A549 (cell line): Measurements from ENCODE around the gene SBF1. TPM values are rescaled to one million over a fixed set of nuclear protein-coding genes. Genes with fewer than 3 reads are reported as not detected.

ENCODE experiments used
- ATAC-seq, 2 experiments: fragments of 200-7000 bp in 1 of 2; fragments of >200 bp in 1 of 2; cut with Nextera tagmentation in 1 of 2; cut with Tn5 transposase in 1 of 2; 3 replicates each; pipeline versions ENCODE4 v1.8.0 to v1.9.1; 2018 to 2020; ENCODE audit warnings: mild to moderate bottlenecking in 1 of 2, moderate library complexity in 1 of 2
- CTCF ChIA-PET: fragments of 300-600 bp; sonication (Branson Sonifier 250); formaldehyde crosslinking; extraction: SDS; loops from one replicate; lab custom pipeline; 2021; ENCODE audit warnings: antibody characterized with exemption, inconsistent platforms; lab: Yijun Ruan, JAX
- POLR2A ChIA-PET: fragments of 350-600 bp; formaldehyde crosslinking; extraction: SDS; loops from one replicate; lab custom pipeline; 2021; ENCODE audit warnings: antibody characterized with exemption, inconsistent platforms; lab: Yijun Ruan, JAX
- DNase-seq, 2 experiments: peaks; one replicate each; pipeline versions ENCODE4 v3.0.0 to v3.0.0-alpha.2; 2011 to 2016; ENCODE audit warnings: low read depth in 1 of 2, low spot score in 1 of 2
- FAIRE-seq: peaks from 2 replicates; lab custom pipeline; 2011; peaks lifted over from hg19 to GRCh38; lab: Jason Lieb, UNC
- H3K27ac ChIP-seq, 2 experiments: fragments of >200 bp; sonication (Bioruptor Twin); formaldehyde crosslinking; 3 replicates each; pipeline ENCODE4 v1.5.1; 2016 to 2017
- H3K4me1 ChIP-seq: fragments of >200 bp; sonication (Bioruptor Twin); formaldehyde crosslinking; 3 replicates; pipeline ENCODE4 v1.6.1; 2016
- H3K4me2 ChIP-seq: fragments of >200 bp; sonication (Bioruptor Twin); formaldehyde crosslinking; 3 replicates; pipeline ENCODE4 v1.6.1; 2016
- H3K4me3 ChIP-seq: fragments of >200 bp; sonication (Bioruptor Twin); formaldehyde crosslinking; 3 replicates; pipeline ENCODE4 v1.5.1; 2016
- H3K9me3 ChIP-seq: fragments of >200 bp; sonication (Bioruptor Twin); formaldehyde crosslinking; 3 replicates; pipeline ENCODE4 v1.6.1; 2016
- CBX2 ChIP-seq: fragments of 200-600 bp; sonication (generic); IDR thresholded peaks from 2 replicates; pipeline ENCODE4 v1.6.1; 2016; ENCODE audit warnings: low read depth, mild to moderate bottlenecking, borderline replicate concordance
- CEBPB ChIP-seq, 2 experiments: fragments of >200 bp in 1 of 2; sonication (Bioruptor Twin) in 1 of 2; formaldehyde crosslinking in 1 of 2; IDR thresholded peaks; 2 replicates each; pipeline ENCODE4 v1.6.1; 2012 to 2016
- EHF ChIP-seq: fragments of 250-450 bp; sonication (Bioruptor Pico); IDR thresholded peaks from 2 replicates; pipeline ENCODE4 v1.5.0; 2020; ENCODE audit warnings: mild to moderate bottlenecking
- EHMT2 ChIP-seq: fragments of 200-600 bp; sonication (generic); IDR thresholded peaks from 2 replicates; pipeline ENCODE4 v1.6.1; 2016; ENCODE audit warnings: antibody characterized with exemption, low read depth, mild to moderate bottlenecking, moderate library complexity
- FOSB ChIP-seq: fragments of 250-450 bp; sonication (Bioruptor Pico); IDR thresholded peaks from 2 replicates; pipeline ENCODE4 v1.5.0; 2020; ENCODE audit warnings: mild to moderate bottlenecking, moderate library complexity
- HDAC2 ChIP-seq: fragments of 200-600 bp; sonication (generic); IDR thresholded peaks from 2 replicates; pipeline ENCODE4 v1.6.1; 2016
- HOXA7 ChIP-seq: fragments of 250-450 bp; sonication (Bioruptor Pico); IDR thresholded peaks from 2 replicates; pipeline ENCODE4 v1.5.0; 2020; ENCODE audit warnings: mild to moderate bottlenecking, moderate library complexity
- HOXB13 ChIP-seq: fragments of 250-450 bp; sonication (Bioruptor Pico); IDR thresholded peaks from 2 replicates; pipeline ENCODE4 v1.5.0; 2020; ENCODE audit warnings: low read depth, mild to moderate bottlenecking, moderate library complexity
- JUN ChIP-seq, 2 experiments: fragments of >200 bp; sonication (Bioruptor Twin); formaldehyde crosslinking; IDR thresholded peaks; 2 replicates in 1 of 2; 3 replicates in 1 of 2; pipeline ENCODE4 v1.6.1; 2016 to 2017
- JUNB ChIP-seq: fragments of >200 bp; sonication (Bioruptor Twin); formaldehyde crosslinking; IDR thresholded peaks from 2 replicates; pipeline ENCODE4 v1.6.1; 2016
- KDM5A ChIP-seq: fragments of 200-600 bp; sonication (generic); IDR thresholded peaks from 2 replicates; pipeline ENCODE4 v1.6.1; 2016; ENCODE audit warnings: antibody characterized with exemption, mild to moderate bottlenecking
- MAFK ChIP-seq: fragments of 450-650 bp; IDR thresholded peaks from 2 replicates; pipeline ENCODE4 v1.6.1; 2014; ENCODE audit not compliant: partially characterized antibody
- MYC ChIP-seq: IDR thresholded peaks from 2 replicates; pipeline ENCODE4 v1.6.1; 2012; ENCODE audit warnings: mild to moderate bottlenecking, inconsistent platforms, low read length, improper control_type of control experiment, borderline replicate concordance
- NPAS2 ChIP-seq: fragments of 250-450 bp; sonication (Bioruptor Pico); IDR thresholded peaks from 2 replicates; pipeline ENCODE4 v1.8.0; 2022; ENCODE audit warnings: mild to moderate bottlenecking, moderate library complexity, borderline replicate concordance
- NR3C1 ChIP-seq: fragments of >200 bp; sonication (Bioruptor Twin); formaldehyde crosslinking; IDR thresholded peaks from 3 replicates; pipeline ENCODE4 v1.6.1; 2017
- PHF8 ChIP-seq: fragments of 200-600 bp; sonication (generic); IDR thresholded peaks from 2 replicates; pipeline ENCODE4 v1.6.1; 2016; ENCODE audit warnings: low read depth, mild to moderate bottlenecking, antibody characterized with exemption, moderate library complexity, borderline replicate concordance
- RARB ChIP-seq: fragments of 250-450 bp; sonication (Bioruptor Pico); IDR thresholded peaks from 2 replicates; pipeline ENCODE4 v1.8.0; 2021; ENCODE audit warnings: mild to moderate bottlenecking, moderate library complexity
- ZNF302 ChIP-seq: fragments of 250-450 bp; sonication (Bioruptor Pico); IDR thresholded peaks from 2 replicates; pipeline ENCODE4 v1.9.0; 2021; ENCODE audit warnings: inconsistent platforms, mild to moderate bottlenecking, moderate library complexity
- ZSCAN20 ChIP-seq: fragments of 250-450 bp; sonication (Bioruptor Pico); IDR thresholded peaks from 2 replicates; pipeline ENCODE4 v1.8.0; 2022; ENCODE audit warnings: mild to moderate bottlenecking, moderate library complexity
- WGBS: methylation state at CpG from one replicate; pipeline ENCODE4 v1.1.6; 2017; ENCODE audit errors: missing lambda C conversion rate; 5-methylcytosine and 5-hydroxymethylcytosine counted together
- polyA plus RNA-seq, 4 experiments: library from polyadenylated mRNA; depleted of rRNA in 3 of 4; stranded (reverse); fragments of >200 nt; fragmentation: RNase III in 1 of 4; extraction: RNeasy Plus Mini Kit Qiagen cat#74134 plus additional on column Dnase treatment in 1 of 4; gene quantifications; 2 replicates in 3 of 4; 3 replicates in 1 of 4; pipeline ENCODE4 v1.2.3, GENCODE V29; 2011 to 2017
- TF ChIP-seq, protein P1 (sequence below): fragments of >200 bp; sonication (Bioruptor Twin); formaldehyde crosslinking; IDR thresholded peaks from 2 replicates; pipeline ENCODE4 v1.6.1; 2016
- TF ChIP-seq, protein P2 (sequence below): fragments of 250-450 bp; sonication (Bioruptor Pico); IDR thresholded peaks from 2 replicates; pipeline ENCODE4 v1.5.0; 2020; ENCODE audit warnings: low read depth, mild to moderate bottlenecking, moderate library complexity
- TF ChIP-seq, protein P3 (sequence below): fragments of >200 bp; sonication (Bioruptor Twin); formaldehyde crosslinking; IDR thresholded peaks from 3 replicates; pipeline ENCODE4 v1.6.1; 2016

SBF1 gene
- polyA plus RNA-seq, 2 of the 4 experiments (the other 2 are of a cell fraction), result 9.6 to 23.0 TPM

DNA sequence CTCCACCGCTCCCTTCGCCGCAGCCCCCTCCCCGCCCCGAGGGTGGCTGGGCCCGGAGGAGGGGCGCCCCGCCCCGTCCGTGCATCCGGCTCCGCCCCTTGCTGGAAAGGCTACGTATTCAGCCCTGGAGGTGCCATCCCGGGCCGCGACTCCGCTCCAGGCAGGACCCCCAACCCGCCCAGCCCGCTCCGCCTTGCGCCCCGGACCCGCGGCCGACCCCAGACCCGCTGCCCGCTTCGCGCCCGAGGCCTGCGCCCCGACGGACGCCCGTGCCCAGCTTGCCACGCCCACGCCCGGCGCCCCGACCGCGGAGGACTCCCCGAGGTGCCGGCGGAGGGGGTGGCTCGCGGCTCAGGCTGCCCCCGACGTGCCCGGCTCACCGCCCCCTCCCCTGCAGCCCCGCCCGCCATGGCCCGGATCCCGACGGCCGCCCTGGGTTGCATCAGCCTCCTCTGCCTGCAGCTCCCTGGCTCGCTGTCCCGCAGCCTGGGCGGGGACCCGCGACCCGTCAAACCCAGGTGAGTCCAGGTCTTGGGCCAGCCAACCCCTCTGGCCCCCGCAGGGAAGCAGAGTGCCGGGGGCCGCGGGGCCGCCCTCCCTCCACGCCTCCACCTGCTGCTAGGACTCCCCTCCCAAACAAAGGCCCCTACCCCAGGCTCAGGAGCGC lies 6.7 kb upstream of the SBF1 start, which contains the start of gene ADM2:
Gene ADM2 (plus strand): TSS at position 104 of the 667 bp plus-strand sequence. CDS start 305 bp downstream, at position 409.
- FAIRE-seq, result no peak
- TF ChIP-seq MAFK, result no peak
- 0 out of 5 replicates have a peak, but pooled peaks of 1 of the 2 experiments have one; percentile 17 for TF ChIP-seq JUN (IDR thresholded peaks at IDR 0.05)
- DNase-seq, result peak in 1 of 2 experiments; percentile 47
- peak within 1 kb of the TSS; percentile 66 for H3K4me2 ChIP-seq
- H3K9me3 ChIP-seq, result no peaks in the 10 kb centered on the region
- ATAC-seq, result peak; percentile 41 to 53; a peak in 3 of 6 replicates
- ChIA-PET CTCF (no interaction called here), POLR2A (no interaction called here)
- peak within 1 kb of the TSS; percentile 77 to 92 for H3K27ac ChIP-seq
- WGBS, result 87% methylated on average over 3 of the region's 70 CpGs
- peak within 1 kb of the TSS; percentile 72 for H3K4me3 ChIP-seq
- H3K4me1 ChIP-seq, result peaks cover 19% of the 10 kb centered on the region; the same call in 2 of the 3 replicates

DNA sequence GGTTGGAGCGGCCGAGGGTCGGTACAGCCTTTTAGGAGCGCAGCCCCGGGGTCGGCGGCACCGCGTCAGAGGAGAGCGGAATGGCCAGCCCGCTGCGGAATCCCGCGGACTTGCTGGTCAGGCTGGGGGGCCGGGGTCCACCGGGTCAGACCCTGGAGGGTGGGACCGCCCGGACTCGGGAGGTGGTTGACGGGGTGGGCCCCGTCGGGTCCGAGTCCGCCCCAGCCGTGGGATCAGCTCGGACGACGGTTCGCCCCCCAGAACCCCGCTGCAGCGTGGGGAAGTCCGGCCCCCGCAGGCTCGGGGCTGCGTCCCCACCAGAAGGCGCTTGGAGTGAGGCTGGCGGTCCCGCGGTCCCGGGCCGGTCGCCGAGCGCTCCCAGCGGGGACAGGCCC lies 6.2 kb upstream of the SBF1 start:
- no peak for ATAC-seq
- 20% methylated on average over 11 of the region's 45 CpGs for WGBS
- CTCF ChIA-PET, result no interaction called here

DNA sequence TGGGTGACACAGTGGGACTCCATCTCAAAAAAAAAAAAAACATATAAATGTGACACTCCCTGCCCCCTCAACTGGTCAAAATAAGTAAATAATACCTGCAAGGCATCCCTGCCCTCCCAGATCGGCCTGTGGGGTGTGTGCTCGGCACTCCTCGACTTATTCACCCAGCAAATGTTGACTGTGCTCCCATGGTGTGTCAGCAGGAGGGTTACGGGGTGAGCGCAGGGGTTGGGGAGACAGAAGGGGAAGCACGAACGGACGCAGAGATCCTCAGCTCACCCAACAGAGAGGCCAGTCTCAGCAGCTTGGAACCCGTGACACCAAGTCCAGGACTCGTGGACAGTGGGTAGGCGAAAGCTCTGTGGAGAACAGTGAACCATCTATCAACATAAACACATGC lies 4.9 kb upstream of the SBF1 start:
- DNase-seq, result no peak
- POLR2A ChIA-PET, result no interaction called here
- CTCF ChIA-PET, result interaction anchor here (0.7 kb wide), 1 partner anchor 55 kb away, joined by 3 read pairs; no protein-coding TSS in a partner anchor
- ATAC-seq, result no peak
- Histone ChIP-seq H3K4me2 (no peak overlapping the region), H3K4me3 (no peak overlapping the region), H3K9me3 (no peaks in the 10 kb centered on the region), H3K27ac (no peak overlapping the region), H3K4me1 (peaks cover 12% of the 10 kb centered on the region; the same call in 2 of the 3 replicates)
- WGBS, result 68% methylated on average over 10 of the region's 11 CpGs
- no peak for FAIRE-seq
- TF ChIP-seq KDM5A (no peak), JUNB (no peak), MYC (no peak), MAFK (no peak), CBX2 (no peak), HOXA7 (CRISPR knock-in tag) (no peak), ZSCAN20 (no peak), ZNF302 (CRISPR knock-in tag) (no peak), CEBPB (IDR thresholded peaks at IDR 0.05) (no peak), EHF (CRISPR knock-in tag) (no peak), FOSB (CRISPR knock-in tag) (no peak), EHMT2 (no peak), NR3C1 (no peak), HOXB13 (CRISPR knock-in tag) (no peak), HDAC2 (no peak), NPAS2 (CRISPR knock-in tag) (no peak)
- TF ChIP-seq, protein P1, sequence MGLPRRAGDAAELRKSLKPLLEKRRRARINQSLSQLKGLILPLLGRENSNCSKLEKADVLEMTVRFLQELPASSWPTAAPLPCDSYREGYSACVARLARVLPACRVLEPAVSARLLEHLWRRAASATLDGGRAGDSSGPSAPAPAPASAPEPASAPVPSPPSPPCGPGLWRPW, result no peak
- TF ChIP-seq, protein P2, sequence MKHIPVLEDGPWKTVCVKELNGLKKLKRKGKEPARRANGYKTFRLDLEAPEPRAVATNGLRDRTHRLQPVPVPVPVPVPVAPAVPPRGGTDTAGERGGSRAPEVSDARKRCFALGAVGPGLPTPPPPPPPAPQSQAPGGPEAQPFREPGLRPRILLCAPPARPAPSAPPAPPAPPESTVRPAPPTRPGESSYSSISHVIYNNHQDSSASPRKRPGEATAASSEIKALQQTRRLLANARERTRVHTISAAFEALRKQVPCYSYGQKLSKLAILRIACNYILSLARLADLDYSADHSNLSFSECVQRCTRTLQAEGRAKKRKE (CRISPR knock-in tag), result no peak
- TF ChIP-seq, protein P3, sequence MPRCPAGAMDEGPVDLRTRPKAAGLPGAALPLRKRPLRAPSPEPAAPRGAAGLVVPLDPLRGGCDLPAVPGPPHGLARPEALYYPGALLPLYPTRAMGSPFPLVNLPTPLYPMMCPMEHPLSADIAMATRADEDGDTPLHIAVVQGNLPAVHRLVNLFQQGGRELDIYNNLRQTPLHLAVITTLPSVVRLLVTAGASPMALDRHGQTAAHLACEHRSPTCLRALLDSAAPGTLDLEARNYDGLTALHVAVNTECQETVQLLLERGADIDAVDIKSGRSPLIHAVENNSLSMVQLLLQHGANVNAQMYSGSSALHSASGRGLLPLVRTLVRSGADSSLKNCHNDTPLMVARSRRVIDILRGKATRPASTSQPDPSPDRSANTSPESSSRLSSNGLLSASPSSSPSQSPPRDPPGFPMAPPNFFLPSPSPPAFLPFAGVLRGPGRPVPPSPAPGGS, result no peak

More for the DNA sequence above, 6.2 kb upstream of the SBF1 start:
- POLR2A ChIA-PET, result no interaction called here
- peak overlapping the region; percentile 72 for H3K4me3 ChIP-seq
- H3K4me1 ChIP-seq, result peaks cover 14% of the 10 kb centered on the region; the same call in 2 of the 3 replicates
- no peak for DNase-seq
- peak overlapping the region; percentile 77 to 92 for H3K27ac ChIP-seq
- FAIRE-seq, result no peak
- no peaks in the 10 kb centered on the region for H3K9me3 ChIP-seq
- no peak for TF ChIP-seq PHF8
- TF ChIP-seq NPAS2 (CRISPR knock-in tag), result no peak
- TF ChIP-seq NR3C1, result no peak
- no peak for TF ChIP-seq RARB
- TF ChIP-seq, protein P1, result no peak
- H3K4me2 ChIP-seq, result peak overlapping the region; percentile 66
